22Rv1 (cell line): ENCODE results near the gene POLR2L.

ENCODE experiments used
- H3K27ac ChIP-seq: fragments of 450-650 bp; 2 replicates; pipeline ENCODE4 v1.5.1; 2017
- ZFX ChIP-seq: fragments of 450-650 bp; IDR thresholded peaks from 2 replicates; pipeline ENCODE4 v1.6.1; 2017; ENCODE audit warnings: antibody characterized with exemption, borderline replicate concordance
- TF ChIP-seq, protein P1 (sequence below): fragments of 450-650 bp; IDR thresholded peaks from 2 replicates; pipeline ENCODE4 v1.5.1; 2017; ENCODE audit warnings: mild to moderate bottlenecking

The POLR2L gene

DNA sequence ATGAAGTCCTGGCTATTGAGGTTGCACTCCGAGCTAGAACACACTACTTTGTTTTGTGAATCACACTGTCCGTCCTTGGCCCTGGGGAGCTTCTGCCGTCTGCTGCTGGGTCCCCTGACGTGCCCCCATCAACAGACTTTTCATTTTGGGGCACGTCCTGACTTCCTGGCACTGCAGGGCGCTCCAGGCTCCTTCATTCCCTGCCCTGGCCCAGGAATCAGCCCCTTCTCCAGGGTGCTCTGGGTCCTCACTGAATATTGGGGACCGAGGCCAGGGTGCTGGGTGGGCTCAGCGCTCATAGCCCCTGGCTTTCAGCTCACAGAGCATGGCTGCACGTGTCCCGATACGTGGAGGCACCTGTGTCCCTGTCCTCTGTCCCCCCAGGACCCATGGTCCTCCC, 22.6 kb upstream of the POLR2L start:
- TF ChIP-seq, protein P1, sequence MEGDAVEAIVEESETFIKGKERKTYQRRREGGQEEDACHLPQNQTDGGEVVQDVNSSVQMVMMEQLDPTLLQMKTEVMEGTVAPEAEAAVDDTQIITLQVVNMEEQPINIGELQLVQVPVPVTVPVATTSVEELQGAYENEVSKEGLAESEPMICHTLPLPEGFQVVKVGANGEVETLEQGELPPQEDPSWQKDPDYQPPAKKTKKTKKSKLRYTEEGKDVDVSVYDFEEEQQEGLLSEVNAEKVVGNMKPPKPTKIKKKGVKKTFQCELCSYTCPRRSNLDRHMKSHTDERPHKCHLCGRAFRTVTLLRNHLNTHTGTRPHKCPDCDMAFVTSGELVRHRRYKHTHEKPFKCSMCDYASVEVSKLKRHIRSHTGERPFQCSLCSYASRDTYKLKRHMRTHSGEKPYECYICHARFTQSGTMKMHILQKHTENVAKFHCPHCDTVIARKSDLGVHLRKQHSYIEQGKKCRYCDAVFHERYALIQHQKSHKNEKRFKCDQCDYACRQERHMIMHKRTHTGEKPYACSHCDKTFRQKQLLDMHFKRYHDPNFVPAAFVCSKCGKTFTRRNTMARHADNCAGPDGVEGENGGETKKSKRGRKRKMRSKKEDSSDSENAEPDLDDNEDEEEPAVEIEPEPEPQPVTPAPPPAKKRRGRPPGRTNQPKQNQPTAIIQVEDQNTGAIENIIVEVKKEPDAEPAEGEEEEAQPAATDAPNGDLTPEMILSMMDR = no peak
- TF ChIP-seq ZFX = no peak
- H3K27ac ChIP-seq = peak overlapping the region; percentile 36; the same call in 1 of the 2 replicates

DNA sequence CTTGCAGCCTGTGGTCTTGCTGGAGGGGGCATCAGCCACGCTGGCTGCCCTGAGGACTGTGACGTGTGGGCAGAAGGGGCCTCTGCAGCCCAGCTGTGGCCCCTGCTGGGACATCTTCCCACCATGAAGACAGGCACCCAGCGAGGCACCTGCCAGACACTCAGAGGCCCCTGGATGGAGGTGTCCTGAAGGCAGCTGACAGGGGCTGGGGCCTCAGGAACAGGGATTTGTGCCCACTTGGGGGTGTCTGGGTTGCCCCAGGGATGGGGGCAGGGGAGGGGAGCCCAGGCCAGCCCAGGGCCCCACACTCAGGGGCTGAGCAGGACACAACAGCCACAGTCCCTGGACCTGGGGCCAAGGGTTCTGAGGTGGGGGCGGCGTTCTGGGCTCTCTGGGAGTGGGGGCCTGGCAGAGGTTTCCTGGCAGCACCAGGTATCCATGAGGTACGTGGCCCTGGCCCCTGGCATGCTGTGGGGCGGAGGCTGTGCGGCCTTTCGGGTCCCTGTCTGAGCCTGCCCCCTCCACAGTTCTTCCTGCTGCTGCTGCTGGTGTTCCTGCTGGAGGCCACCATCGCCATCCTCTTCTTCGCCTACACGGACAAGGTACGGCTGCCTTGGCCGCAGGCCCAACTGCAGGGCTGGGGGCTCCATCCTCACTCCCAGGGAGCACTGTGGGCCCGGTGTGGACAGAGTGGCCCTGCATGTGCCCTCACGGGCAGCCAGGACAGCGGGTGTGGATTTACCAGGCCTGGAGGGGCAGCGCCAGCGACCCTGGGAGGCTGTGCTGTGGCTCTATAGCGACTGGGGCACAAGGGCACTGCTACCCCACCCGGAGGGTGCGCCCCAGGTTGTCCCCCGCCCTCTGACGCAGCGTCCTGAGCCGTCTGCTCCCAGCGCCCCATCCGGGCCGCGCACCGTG, 21.8 kb upstream of the POLR2L start:
- TF ChIP-seq, protein P1 = no peak
- TF ChIP-seq ZFX = no peak
- H3K27ac ChIP-seq = peak overlapping the region; percentile 36; the same call in 1 of the 2 replicates

DNA sequence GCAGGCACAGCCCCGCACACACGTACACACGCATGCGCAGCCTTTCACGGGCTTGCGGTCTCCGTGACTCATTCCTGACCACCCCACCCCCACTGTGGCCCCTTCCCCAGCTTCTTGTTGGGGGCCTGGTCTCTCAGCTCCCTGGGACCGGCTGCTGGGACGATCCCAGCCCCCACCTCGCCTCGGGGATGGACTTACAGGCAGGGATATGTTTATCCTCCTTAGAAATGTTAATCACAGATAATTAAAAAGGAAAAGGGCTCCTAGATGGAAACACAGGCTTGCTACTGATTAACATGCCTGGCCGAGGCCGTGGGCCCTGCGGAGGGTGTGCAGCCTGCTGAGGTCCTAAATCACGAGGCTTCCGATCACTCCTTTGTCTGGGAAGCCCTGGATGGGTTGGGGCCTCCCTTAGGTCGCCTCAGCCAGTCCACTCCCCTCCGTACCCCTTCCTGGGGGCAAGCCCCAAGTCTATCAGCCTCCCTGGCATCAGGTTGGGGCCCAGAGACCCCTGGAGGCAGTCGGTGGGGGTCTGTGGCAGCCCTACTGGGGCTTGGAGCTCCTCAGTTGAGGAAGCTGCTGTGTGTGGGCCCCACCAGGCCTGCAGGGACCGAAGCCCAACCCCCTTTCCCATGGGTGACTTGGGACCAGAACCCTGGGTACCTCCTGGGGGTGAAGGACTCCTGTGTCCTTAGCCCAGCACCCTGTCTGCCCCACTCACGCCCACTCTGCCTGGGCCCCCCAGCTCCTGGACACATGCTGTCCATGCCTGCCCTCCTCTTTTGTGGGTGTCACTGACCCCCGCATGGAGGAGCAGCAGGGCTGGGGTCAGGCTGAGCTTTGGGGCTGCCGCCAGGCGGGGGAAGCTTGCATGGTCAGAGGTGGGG, 20.9 kb upstream of the POLR2L start:
- no peak for TF ChIP-seq ZFX
- TF ChIP-seq, protein P1 = no peak
- H3K27ac ChIP-seq = peak overlapping the region; percentile 36

DNA sequence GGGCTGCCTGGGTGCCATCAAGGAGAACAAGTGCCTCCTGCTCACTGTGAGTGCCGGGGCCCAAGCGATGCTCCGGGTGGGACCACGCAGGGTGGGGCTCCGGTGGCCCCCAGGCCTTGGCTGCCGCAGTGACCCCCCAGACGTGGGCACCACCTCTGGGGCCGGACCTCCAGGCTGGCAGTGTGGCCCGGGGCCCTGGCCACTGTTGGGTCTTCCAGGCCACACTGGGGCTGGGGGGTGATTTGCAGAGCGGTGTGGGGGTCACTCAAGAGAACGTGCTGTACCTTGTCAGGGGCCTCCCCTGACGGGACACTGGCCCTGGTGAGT, 20.3 kb upstream of the POLR2L start:
- H3K27ac ChIP-seq = peak overlapping the region; percentile 36; the same call in 1 of the 2 replicates
- no peak for TF ChIP-seq ZFX
- TF ChIP-seq, protein P1 = no peak

DNA sequence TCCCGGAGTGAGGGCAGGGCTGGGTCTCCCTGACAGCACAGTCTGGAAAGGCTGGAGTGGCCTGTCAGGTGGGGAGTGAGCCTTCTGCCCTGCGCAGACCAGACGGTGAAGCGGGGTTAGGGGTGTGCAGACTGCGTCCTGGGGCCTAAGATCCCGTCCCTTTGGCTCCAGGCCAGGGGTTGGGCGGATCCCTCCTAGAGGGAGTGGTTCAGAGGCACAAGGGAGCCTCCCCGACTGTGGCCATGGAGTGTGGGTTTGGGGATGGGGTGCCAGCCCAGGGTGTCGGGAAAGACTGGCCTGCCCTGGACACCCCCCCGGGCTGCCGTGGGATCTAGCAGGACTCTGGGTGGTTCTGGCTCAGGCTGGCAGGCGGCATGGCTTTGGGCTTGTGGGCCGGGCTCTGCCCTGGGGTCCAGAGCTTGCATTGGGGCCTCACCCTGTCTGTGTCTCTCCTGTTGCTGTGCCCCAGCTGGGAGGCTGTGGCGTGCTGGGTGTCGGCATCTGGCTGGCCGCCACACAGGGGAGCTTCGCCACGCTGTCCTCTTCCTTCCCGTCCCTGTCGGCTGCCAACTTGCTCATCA, 19.8 kb upstream of the POLR2L start:
- TF ChIP-seq, protein P1 = no peak
- no peak for TF ChIP-seq ZFX

DNA sequence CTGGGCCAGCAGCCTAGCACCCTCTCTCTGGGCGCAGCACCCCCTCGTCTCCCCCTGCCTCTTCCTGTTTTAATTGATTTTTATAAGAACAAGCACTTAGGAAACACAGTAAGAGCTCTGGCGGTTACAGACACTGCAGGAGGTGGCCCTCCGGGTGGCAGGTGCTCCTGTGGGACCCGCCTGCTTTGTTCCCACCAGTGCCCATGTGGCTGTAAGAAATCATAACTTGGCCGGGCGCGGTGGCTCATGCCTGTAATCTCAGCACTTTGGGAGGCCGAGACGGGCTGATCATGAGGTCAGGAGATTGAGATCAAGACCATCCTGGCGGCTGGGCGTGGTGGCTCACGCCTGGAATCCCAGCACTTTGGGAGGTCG, 18.8 kb upstream of the POLR2L start:
- TF ChIP-seq ZFX = no peak
- TF ChIP-seq, protein P1 = no peak
- peak overlapping the region; percentile 36 for H3K27ac ChIP-seq

More for the DNA sequence above, 19.8 kb upstream of the POLR2L start:
- peak overlapping the region; percentile 36 for H3K27ac ChIP-seq
